Measurements from ENCODE around the gene ZNF320. TPM values are rescaled to one million over a fixed set of nuclear protein-coding genes. Genes with fewer than 3 reads are reported as not detected.
"Not testable (repeated sequence)": the region's sequence is repeated elsewhere in the genome, so short reads cannot be mapped to it uniquely, and the experiment has no call there.

ZNF320 gene
- total RNA-seq, 1 donor from 2014 or later, result 41.5 TPM

- peak within 1 kb of the TSS; percentile 99 for H3K27ac Mint-ChIP-seq
- peaks cover 32% of the 10 kb centered on the region for H3K4me1 Mint-ChIP-seq
- peaks cover 12% of the 10 kb centered on the region for H3K36me3 Mint-ChIP-seq
- DNase-seq (ENCODE audit: low spot score in 2 of 2, unreplicated experiment in 2 of 2), result peak; percentile 87 to 90
- H3K4me3 Mint-ChIP-seq, result peak within 1 kb of the TSS; percentile 97
- H3K27me3 Mint-ChIP-seq (ENCODE audit: low read depth), result no peaks in the 10 kb centered on the region
- no peak for TF ChIP-seq CTCF (IDR thresholded peaks at IDR 0.05; ENCODE audit: unreplicated experiment)
- H3K9me3 Mint-ChIP-seq, result no peaks in the 10 kb centered on the region
Observed at GRCh38 chr19:52922841-52923777, 25.7 kb upstream of the ZNF320 start, which contains the start of gene ZNF888. Gene ZNF888, minus strand, starts transcription at chr19:52923428. Its CDS starts 5,555 bp downstream, at chr19:52917873.

GRCh38 chr19:52917531-52917930 lies 20.1 kb upstream of the ZNF320 start:
- H3K36me3 Mint-ChIP-seq, result peaks cover 22% of the 10 kb centered on the region
- no peaks in the 10 kb centered on the region for H3K9me3 Mint-ChIP-seq
- no peak for DNase-seq (ENCODE audit: low spot score in 2 of 2, unreplicated experiment in 2 of 2)
- H3K4me3 Mint-ChIP-seq, result no peak overlapping the region
- peaks cover 15% of the 10 kb centered on the region for H3K4me1 Mint-ChIP-seq
- H3K27ac Mint-ChIP-seq, result no peak overlapping the region
- no peaks in the 10 kb centered on the region for H3K27me3 Mint-ChIP-seq (ENCODE audit: low read depth)
- no peak for TF ChIP-seq CTCF (IDR thresholded peaks at IDR 0.05; ENCODE audit: unreplicated experiment)

- Mint-ChIP-seq H3K4me3 (no peak overlapping the region), H3K27me3 (ENCODE audit: low read depth) (no peaks in the 10 kb centered on the region), H3K36me3 (peaks cover 48% of the 10 kb centered on the region), H3K9me3 (peaks cover 16% of the 10 kb centered on the region), H3K27ac (no peak overlapping the region), H3K4me1 (no peaks in the 10 kb centered on the region)
- no peak for TF ChIP-seq CTCF (IDR thresholded peaks at IDR 0.05; ENCODE audit: unreplicated experiment)
- DNase-seq (ENCODE audit: low spot score in 2 of 2, unreplicated experiment in 2 of 2), result no peak
Observed at GRCh38 chr19:52910648-52911047, 13.2 kb upstream of the ZNF320 start.

- Mint-ChIP-seq H3K4me1 (peaks cover 13% of the 10 kb centered on the region), H3K36me3 (peaks cover 32% of the 10 kb centered on the region), H3K9me3 (peaks cover 16% of the 10 kb centered on the region), H3K27ac (peak overlapping the region; percentile 12)
- not testable (repeated sequence) for H3K27me3 Mint-ChIP-seq (ENCODE audit: low read depth); H3K4me3 Mint-ChIP-seq; DNase-seq (ENCODE audit: low spot score in 2 of 2, unreplicated experiment in 2 of 2)
Observed at GRCh38 chr19:52904052-52904780, 6.8 kb upstream of the ZNF320 start.

- no peaks in the 10 kb centered on the region for H3K27me3 Mint-ChIP-seq (ENCODE audit: low read depth)
- H3K27ac Mint-ChIP-seq, result no peak overlapping the region
- TF ChIP-seq CTCF (IDR thresholded peaks at IDR 0.05; ENCODE audit: unreplicated experiment), result no peak
- peaks cover 11% of the 10 kb centered on the region for H3K9me3 Mint-ChIP-seq
- peaks cover 29% of the 10 kb centered on the region for H3K4me1 Mint-ChIP-seq
- H3K4me3 Mint-ChIP-seq, result no peak overlapping the region
- DNase-seq (ENCODE audit: low spot score in 2 of 2, unreplicated experiment in 2 of 2), result no peak
- peaks cover 17% of the 10 kb centered on the region for H3K36me3 Mint-ChIP-seq
Observed at GRCh38 chr19:52901842-52902241, 4.4 kb upstream of the ZNF320 start.

GRCh38 chr19:52898596-52898995 lies 1.2 kb upstream of the ZNF320 start:
- not testable (repeated sequence) for DNase-seq (ENCODE audit: low spot score in 2 of 2, unreplicated experiment in 2 of 2); H3K9me3 Mint-ChIP-seq; H3K36me3 Mint-ChIP-seq; H3K27me3 Mint-ChIP-seq (ENCODE audit: low read depth)
- peak overlapping the region; percentile 99 for H3K27ac Mint-ChIP-seq
- peak overlapping the region; percentile 36 for H3K4me3 Mint-ChIP-seq
- H3K4me1 Mint-ChIP-seq, result peaks cover 41% of the 10 kb centered on the region

All from mesothelial cell of epicardium (in vitro differentiated cells).